HG03135 (cell line): ENCODE results near the gene ALPK3.

Experiments used
- ATAC-seq: cut with Tn5 transposase; IDR thresholded peaks from one replicate; pipeline ENCODE4 v1.9.1; 2021; ENCODE audit warnings: mild to moderate bottlenecking, moderate library complexity; ENCODE audit not compliant: unreplicated experiment

The ALPK3 gene, protein sequence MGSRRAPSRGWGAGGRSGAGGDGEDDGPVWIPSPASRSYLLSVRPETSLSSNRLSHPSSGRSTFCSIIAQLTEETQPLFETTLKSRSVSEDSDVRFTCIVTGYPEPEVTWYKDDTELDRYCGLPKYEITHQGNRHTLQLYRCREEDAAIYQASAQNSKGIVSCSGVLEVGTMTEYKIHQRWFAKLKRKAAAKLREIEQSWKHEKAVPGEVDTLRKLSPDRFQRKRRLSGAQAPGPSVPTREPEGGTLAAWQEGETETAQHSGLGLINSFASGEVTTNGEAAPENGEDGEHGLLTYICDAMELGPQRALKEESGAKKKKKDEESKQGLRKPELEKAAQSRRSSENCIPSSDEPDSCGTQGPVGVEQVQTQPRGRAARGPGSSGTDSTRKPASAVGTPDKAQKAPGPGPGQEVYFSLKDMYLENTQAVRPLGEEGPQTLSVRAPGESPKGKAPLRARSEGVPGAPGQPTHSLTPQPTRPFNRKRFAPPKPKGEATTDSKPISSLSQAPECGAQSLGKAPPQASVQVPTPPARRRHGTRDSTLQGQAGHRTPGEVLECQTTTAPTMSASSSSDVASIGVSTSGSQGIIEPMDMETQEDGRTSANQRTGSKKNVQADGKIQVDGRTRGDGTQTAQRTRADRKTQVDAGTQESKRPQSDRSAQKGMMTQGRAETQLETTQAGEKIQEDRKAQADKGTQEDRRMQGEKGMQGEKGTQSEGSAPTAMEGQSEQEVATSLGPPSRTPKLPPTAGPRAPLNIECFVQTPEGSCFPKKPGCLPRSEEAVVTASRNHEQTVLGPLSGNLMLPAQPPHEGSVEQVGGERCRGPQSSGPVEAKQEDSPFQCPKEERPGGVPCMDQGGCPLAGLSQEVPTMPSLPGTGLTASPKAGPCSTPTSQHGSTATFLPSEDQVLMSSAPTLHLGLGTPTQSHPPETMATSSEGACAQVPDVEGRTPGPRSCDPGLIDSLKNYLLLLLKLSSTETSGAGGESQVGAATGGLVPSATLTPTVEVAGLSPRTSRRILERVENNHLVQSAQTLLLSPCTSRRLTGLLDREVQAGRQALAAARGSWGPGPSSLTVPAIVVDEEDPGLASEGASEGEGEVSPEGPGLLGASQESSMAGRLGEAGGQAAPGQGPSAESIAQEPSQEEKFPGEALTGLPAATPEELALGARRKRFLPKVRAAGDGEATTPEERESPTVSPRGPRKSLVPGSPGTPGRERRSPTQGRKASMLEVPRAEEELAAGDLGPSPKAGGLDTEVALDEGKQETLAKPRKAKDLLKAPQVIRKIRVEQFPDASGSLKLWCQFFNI (N-terminal part only)

GRCh38 chr15:84816694-84817465, at the start of gene ALPK3:
Gene ALPK3 (plus strand): TSS chr15:84817356. CDS start chr15:84817453, 97 bp downstream.
- ATAC-seq, result no peak

DNA sequence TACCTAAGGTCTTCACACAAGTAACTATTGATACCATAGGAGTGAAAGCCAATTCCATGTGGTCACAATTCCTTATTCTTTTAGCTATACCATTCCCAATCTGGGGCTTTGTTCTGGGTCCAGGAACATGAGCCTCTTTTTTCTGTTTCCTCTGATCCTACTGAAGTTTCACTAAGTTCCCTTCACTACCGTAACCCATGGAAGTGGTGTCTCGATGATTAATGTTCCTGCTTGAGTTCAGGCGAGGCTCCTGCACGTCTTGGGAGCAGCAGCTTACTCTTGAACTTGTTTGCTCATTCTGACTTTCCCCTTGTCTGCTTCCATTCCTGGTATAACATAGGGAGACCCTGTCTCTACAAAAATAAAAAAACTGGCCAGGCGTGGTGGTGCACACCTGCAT, 45.1 kb upstream of the ALPK3 start:
- no peak for ATAC-seq

- no peak for ATAC-seq
These were observed 44.7 kb upstream of the ALPK3 start for GRCh38 chr15:84772467-84772866.

DNA sequence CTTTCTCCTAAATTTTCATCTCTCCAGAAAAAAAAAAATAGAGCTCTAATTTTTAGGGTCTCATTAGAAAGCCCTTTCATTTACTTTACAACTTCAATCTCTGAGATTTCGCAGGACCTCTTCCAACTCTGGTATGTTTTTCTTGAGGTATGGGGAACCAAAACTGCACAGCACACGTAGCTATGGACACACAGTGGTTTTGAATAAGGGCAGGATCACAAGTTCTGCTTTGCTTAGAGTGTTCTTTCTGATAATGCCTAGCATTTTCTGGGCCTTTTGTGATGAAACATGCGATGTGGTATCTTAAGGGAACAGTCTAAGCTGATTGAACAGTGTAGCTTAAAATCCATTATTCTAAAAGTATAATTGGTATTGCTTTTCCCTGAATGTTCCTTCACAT, 43.4 kb upstream of the ALPK3 start:
- ATAC-seq, result no peak

DNA sequence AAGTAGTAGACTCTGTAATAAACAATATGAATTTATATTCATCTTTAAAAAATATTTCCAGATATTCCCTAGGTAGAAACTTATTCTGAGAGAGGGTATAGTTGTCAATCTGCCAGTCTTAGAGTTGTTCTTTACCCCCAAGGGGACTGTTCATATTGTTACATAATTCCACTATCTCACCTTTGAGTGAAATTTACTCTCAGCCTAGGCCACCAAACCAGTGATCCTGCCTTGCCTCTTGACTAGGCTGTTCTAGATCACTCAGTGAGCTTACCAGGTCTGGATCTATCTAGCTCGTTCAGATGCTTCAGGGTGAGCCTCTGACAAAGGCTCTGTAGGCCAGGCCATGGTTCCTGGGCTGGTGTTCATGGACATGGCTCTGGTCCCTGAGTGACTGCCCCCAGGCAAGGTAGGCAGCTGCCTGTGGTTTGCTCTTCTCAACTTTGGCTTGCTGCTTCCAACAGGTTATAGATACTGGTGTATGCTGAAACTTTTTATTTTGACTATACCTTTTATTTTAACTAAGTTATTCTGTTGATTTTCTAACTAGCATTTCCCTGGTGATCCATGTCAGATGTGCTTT, 41.2 kb upstream of the ALPK3 start:
- ATAC-seq, result no peak

- no peak for ATAC-seq
These were observed 39.0 kb upstream of the ALPK3 start for GRCh38 chr15:84778194-84778593.

- no peak for ATAC-seq
These were observed 36.7 kb upstream of the ALPK3 start for GRCh38 chr15:84780492-84780891.

- ATAC-seq, result no peak
These were observed 35.7 kb upstream of the ALPK3 start for GRCh38 chr15:84781495-84781894.

DNA sequence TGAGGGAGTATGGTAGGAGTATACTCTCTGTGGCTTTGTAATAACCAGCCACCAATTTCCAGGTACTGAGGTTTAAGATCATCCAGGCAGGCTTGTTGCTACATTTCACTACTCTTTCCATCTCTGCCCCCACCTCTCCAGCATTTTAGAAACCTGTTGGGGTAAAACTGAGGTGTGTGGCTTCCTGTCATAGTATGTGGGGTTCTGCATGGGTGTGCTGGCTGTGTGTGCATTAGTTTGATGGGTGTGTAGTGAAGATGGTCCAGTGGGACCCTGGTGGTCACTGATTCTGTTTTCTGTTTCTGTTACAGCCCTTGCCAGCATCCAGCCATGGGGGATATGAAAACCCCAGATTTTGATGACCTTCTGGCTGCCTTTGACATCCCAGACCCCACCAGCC, 34.8 kb upstream of the ALPK3 start:
- no peak for ATAC-seq

DNA sequence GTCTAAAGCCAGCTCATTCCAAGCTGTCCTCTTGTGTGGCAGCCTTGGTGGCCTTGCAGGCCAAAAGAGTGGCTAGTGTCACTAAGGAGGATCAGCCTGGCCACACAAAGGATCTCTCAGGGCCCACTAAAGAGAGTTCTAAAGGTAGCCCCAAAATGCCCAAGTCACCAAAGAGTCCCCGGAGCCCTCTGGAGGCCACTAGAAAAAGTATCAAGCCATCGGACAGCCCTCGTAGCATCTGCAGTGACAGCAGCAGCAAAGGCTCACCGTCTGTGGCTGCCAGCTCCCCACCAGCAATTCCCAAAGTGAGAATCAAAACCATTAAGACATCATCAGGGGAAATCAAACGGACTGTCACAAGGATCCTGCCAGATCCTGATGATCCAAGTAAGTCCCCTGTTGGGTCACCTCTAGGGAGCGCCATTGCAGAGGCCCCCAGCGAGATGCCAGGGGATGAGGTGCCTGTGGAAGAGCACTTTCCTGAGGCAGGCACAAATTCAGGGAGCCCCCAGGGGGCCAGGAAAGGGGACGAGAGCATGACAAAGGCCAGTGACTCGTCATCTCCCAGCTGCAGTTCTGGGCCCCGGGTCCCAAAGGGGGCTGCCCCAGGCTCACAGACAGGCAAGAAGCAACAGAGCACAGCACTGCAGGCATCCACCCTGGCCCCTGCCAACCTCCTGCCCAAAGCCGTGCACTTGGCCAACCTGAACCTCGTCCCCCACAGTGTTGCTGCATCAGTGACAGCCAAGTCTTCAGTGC, 33.5 kb upstream of the ALPK3 start:
- ATAC-seq, result no peak

DNA sequence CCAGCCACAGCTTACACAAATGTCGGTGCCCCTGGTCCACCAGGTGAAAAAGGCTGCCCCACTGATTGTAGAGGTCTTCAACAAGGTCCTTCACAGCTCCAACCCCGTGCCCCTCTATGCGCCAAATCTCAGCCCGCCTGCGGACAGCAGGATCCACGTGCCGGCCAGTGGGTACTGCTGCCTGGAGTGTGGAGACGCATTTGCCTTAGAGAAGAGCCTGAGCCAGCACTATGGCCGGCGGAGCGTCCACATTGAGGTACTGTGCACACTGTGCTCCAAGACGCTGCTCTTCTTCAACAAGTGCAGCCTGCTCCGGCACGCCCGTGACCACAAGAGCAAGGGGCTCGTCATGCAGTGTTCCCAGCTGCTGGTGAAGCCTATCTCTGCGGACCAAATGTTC, 32.9 kb upstream of the ALPK3 start:
- ATAC-seq, result no peak

DNA sequence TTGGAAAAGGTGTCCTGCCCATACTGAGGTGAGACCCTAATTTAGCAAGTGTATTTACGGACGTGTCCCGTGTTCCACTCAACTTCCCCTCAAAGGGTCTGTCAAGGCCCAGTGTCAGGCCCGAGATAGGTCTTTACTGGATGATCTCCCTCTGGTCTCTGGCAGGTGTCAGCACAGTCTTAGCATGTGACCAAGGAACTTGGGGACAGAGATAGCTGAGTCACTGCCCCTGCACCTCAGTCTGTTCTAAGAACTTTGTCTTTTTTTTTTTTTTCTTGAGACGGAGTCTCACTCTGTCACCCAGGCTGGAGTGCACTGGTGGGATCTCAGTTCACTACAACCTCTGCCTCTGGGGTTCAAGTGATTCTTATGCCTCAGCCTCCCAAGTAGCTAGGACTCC, 32.1 kb upstream of the ALPK3 start:
- ATAC-seq, result no peak

- ATAC-seq, result no peak
These were observed 28.7 kb upstream of the ALPK3 start for GRCh38 chr15:84788500-84788899.

- no peak for ATAC-seq
These were observed 27.4 kb upstream of the ALPK3 start for GRCh38 chr15:84789762-84790161.

DNA sequence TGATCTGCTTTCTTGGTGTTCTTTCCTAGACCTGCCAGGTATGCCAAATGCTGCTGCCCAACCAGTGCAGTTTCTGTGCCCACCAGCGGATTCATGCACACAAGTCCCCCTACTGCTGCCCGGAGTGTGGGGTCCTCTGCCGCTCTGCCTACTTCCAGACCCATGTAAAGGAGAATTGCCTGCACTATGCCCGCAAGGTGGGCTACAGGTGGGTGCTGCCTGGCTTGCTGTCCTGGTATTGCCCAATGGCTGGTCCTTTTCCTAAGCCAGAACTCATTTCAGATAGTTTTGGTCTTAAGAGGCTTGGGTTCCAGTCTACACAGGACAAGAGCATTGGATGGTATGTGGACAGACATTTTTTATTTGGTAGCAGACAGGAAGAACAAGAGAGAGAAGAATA, 26.5 kb upstream of the ALPK3 start:
- ATAC-seq, result no peak

GRCh38 chr15:84791763-84792162, 25.4 kb upstream of the ALPK3 start:
- no peak for ATAC-seq

DNA sequence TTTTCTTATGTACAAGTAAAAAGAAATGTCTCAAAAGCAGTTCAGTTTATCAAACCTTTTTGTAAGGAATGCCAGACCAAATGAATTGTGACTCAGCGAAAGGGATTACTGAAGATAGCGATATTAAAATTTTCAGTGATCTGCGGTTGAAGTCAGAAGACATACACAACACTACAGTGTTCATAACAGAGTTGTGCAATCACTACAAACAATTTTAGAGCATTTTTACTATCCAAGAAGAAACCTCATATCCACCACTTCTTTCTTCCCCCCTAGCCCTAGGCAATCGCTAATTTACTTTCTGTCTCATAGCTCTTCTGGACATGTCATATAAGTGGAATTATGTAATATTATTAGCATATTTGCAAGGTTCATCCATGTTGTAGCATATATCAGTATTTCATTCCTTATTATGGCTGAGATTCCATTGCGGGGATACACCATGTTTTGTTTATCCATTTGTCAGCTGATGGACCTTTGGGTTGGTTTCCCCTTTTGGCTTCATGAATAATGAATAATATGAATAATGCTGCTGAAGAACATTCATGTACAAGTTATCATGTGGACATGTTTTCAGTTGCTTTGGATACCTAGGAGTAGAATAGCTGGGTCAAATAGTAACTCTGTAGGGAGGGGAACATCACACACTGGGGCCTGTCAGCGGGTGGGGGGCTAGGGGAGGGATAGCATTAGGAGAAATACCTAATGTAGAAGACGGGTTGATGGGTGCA, 23.6 kb upstream of the ALPK3 start:
- ATAC-seq, result no peak

- no peak for ATAC-seq
These were observed 23.0 kb upstream of the ALPK3 start for GRCh38 chr15:84794162-84794547.

DNA sequence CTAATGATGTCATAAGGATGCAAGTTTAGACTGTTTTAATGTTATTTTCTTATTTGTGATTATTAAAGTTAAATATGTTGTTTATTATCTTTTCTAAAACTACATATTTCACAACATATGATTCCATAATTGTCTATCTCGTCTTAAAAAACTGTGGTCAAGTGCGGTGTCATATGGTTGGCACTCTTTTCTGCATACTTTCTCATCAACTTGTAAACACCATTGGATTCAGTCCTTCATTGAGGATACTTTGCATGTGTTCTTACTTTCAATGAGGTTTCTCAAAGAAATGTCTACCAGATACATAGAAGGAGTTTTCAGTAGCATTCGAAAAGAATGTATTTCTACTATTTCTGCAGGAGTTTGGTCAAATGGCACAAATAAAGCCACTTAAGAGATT, 22.0 kb upstream of the ALPK3 start:
- ATAC-seq, result no peak
